Myometrial cell (primary cell): Measurements from ENCODE around the gene GEN1. TPM values are rescaled to one million over a fixed set of nuclear protein-coding genes. Genes with fewer than 3 reads are reported as not detected.

ENCODE experiments used
- total RNA-seq: library from RNA; depleted of rRNA; stranded (reverse); fragments of >200 nt; gene quantifications from 2 replicates; pipeline ENCODE4 v1.2.3, GENCODE V29; 2015

The GEN1 gene
- 6.6 and 8.0 TPM in 2 replicates for total RNA-seq

GRCh38 chr2:17753803-17754663 is at the start of gene GEN1, which contains the start of gene SMC6:
TSS of gene GEN1 (plus strand) at chr2:17754138. CDS start at chr2:17759944, 5,806 bp downstream.
TSS of gene SMC6 (minus strand) at chr2:17753810. CDS start at chr2:17745946, 7,864 bp downstream.

DNA sequence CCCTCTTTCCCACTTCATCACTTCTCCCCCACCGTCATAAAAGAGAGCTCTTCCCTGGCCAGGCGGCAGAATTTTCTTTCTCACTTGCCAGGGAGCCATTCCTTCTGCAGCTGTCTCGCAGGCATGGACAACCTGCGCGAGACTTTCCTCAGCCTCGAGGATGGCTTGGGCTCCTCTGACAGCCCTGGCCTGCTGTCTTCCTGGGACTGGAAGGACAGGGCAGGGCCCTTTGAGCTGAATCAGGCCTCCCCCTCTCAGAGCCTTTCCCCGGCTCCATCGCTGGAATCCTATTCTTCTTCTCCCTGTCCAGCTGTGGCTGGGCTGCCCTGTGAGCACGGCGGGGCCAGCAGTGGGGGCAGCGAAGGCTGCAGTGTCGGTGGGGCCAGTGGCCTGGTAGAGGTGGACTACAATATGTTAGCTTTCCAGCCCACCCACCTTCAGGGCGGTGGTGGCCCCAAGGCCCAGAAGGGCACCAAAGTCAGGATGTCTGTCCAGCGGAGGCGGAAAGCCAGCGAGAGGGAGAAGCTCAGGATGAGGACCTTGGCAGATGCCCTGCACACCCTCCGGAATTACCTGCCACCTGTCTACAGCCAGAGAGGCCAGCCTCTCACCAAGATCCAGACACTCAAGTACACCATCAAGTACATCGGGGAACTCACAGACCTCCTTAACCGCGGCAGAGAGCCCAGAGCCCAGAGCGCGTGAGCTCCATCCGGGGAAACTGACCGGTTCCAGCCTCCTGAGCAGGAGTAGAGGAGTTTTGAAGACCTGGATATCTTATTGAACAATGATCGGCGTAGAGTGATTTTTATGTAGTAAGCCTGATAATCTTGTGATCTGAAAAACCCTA is 62.7 kb downstream of the GEN1 start, which contains the start of gene MSGN1:
TSS of gene MSGN1 (plus strand) at position 65 of the 850 bp plus-strand sequence. CDS start at position 124, 59 bp downstream.

Other genes with a start within 250 kb of the GEN1 start
- gene RAD51AP2, start 235.7 kb upstream of the GEN1 start, total RNA-seq: not detected in 2 replicates
- not detected in 2 replicates for gene VSNL1, start 213.4 kb upstream of the GEN1 start, total RNA-seq
- gene SMC6, start 328 bp upstream of the GEN1 start, total RNA-seq: 14.5 and 15.0 TPM in 2 replicates
- not detected in 2 replicates for gene MSGN1, start 62.3 kb downstream of the GEN1 start, total RNA-seq
- 0.18 and 0.86 TPM in 2 replicates for gene KCNS3, start 124.5 kb downstream of the GEN1 start, total RNA-seq